ENCODE data around the gene ST3GAL3. TPM values are rescaled to one million over a fixed set of nuclear protein-coding genes. Genes with fewer than 3 reads are reported as not detected.
A peak's percentile ranks its signal among the peaks of the same experiment; 100 is the strongest.

ST3GAL3 gene
- total RNA-seq, 1 donor from 2014 or later: 9.9 TPM

DNA sequence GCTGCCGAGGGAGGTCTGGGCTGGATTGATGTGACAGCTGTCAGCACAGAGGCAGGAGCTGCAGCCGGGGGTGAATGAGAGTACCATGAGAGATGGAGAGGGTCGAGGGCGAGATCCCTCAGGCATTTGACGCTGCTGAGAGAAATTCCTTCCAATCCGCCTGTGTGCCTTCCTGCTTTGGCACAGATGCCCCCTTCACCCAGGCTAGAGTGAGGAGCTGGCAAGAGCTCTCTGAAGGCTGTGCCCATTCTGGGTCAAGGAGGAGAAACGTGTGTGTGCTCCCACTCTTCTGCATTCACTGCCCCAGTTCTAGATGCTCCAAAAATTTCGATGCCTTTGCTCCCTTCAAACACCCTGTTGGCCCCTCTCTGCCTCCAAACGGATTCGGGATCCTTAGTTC is 231.0 kb downstream of the ST3GAL3 start:
- no peak for DNase-seq (ENCODE audit: low read depth in 2 of 2)

DNA sequence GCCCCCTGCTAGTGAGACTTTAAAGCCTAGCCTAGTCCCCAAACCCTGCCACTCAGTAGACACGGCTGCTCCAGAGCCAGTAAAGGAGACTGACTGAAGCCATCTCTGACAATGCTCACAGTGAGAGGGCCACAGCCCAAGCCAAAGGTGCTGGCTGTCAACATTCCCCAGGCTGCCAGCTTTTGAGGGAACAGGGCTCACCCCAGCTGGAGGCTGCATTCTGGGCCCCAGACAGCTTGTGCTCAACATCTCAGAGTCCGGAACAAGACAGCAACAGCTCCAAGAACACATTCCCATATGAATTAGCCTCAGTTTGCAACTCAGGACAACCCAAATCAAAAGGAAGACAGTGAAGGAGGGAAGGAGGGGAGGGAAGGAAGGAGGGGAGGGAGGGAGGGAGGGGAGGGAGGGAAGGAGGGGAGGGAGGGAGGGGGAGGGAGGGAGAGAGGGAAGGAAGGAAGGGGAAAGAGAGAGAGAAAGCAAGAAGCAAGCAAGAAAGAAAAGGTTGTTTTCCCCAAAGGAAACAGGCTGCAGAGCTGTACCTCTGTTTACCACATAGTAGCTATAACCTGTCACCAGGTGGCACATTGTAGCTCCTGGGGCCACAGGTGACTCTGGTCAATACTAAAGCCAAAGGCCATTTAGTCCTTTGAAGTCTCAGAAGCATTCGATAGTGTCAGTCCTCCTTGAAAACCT is 231.7 kb downstream of the ST3GAL3 start:
- no peak for DNase-seq (ENCODE audit: low read depth in 2 of 2)

DNA sequence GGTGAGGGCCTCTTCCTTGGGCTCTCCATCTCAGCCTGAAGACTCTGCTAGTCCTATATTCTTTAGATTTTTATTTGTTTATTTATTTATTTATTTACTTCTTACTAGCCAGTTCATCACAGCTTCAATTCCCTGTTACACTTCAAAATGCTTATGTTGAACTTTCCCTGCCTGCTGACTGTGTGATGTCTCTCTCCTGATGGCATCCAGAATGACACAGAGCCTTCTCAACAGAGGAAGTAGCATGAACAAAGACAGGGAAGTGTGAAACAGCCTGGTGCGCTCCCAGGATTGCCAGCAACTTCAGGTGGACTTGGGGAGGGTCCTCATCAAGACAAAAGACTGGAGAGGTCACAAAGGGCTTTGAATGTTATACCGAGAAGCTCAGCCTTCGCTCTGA is 235.1 kb downstream of the ST3GAL3 start:
- no peak for DNase-seq (ENCODE audit: low read depth in 2 of 2)

DNA sequence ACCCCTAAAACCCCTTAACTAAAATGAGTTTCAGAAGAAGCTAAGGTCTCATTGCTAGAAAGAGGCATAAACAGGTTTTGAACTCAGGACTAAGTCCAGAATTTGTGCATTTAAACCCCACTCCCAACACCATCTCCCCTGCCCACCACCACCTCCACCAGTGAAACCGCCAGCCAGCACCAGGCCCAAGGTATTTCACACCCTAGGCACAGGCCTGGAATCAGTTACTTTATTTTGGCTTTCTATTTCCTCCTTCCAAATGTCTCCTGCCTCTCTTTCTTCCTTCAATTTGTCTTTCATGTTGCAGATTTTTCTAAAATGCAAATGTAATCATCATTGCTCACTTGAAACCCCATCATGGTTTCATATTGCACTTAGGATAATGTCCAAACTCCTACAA is 237.5 kb downstream of the ST3GAL3 start:
- no peak for DNase-seq (ENCODE audit: low read depth in 2 of 2)

DNA sequence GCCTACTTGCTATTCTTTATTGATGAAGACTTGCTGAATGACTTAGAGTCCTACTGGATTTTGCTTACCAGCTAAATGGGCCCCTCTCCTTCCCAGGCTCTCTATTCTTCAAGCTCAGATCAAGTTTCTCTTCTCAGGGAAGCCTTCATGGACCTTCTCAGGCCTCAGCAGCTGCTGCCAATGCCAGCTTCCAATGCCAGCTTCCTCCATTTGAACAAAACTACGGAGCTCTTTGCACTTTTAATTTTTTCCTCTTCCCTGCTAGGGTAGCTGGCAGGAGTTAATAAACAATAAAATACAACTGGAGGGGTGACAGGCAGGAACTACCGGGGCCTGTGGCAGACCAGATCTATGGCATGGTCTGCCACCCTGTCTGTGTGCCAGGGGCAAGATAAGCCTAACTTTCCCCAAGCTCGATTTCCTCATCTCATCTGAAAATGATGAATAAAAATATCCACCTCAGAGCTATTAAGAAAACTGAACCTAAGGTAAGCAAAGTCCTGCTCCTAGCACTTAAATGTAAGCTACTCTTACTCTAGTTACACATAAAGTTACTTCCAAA is 238.4 kb downstream of the ST3GAL3 start:
- DNase-seq (ENCODE audit: low read depth in 2 of 2): no peak

DNA sequence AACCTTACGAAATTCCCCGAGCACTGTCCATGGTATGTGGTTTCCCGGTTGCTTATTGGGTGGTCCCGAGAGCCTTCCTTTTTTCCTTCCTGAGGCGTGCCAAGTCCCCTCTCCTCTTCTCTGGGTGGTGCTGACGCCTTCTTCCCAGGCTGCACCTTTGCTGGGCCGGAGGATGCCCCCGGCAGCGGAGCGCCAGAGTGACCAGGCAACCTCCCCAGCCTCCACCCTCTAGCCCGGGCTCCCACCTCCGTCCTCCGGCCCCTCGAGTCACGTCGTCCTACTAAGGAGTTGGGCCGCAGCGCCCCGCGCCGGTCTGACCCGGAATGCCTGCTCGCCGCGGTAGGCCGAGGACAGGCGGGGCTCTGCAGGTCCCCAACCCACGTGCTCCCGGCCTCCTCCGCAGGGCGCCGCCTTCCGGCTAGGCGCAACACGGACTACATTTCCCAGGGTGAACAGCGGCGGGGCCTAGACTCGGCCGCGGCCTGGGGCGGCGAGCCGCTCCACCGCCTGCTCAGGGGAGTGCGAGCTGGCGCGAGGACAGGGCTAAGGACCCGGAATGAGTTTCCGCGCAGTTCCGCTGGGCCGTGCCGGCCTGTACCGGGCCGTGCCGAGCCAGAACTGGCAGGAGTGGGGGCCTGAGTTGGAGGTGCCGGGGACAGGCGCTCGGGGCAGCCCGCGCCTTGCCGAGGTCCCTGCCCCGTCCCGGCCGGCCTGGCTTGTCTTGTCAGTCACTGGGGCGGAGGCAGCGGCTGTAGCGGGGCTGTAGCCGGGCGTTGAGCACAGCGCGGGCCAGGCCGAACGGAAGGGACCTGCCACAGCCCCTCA is 239.1 kb downstream of the ST3GAL3 start, which contains the start of gene IPO13:
TSS of gene IPO13 (plus strand) at position 715 of the 825 bp plus-strand sequence. CDS start 651 bp downstream, outside the sequence.
- peak; percentile 95 to 96 for DNase-seq (ENCODE audit: low read depth in 2 of 2)

DNA sequence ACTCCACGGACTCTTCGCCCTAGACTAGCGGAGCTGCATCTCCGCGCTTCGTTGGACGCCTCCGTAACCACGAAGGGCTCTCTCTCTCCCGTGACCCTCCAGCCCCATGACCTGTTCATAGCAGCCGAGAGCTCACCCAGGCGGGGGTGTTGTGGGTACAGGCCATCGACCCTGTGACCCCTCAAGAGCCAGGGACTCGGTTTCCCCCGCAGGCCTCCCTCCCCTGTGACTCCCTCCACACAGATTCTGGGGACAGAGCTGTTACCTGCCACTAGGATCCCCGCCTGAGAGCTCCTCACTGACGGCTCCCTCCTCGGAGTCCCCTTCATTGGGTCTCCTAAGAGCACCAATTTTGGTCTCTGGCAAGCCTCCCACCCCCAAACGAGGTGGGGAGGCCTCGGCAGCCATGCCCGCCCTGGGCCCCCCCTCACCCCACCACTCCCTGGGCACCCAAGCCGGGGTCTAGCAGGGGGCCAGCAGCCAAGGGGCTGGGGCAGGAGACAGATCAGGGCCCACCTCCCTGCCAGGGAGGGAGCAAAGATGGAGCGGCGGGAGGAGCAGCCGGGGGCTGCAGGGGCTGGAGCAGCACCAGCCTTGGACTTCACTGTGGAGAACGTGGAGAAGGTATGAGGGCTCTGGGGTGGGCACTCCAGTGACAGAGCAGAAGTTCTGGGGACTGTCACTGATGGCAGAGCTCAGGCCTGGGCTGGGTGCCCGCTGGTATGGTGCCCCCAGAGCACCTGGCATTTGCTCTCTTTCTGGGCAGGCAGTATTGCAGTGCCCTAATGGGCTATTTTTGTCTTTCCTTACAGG is 239.9 kb downstream of the ST3GAL3 start:
- DNase-seq (ENCODE audit: low read depth in 2 of 2): no peak

DNA sequence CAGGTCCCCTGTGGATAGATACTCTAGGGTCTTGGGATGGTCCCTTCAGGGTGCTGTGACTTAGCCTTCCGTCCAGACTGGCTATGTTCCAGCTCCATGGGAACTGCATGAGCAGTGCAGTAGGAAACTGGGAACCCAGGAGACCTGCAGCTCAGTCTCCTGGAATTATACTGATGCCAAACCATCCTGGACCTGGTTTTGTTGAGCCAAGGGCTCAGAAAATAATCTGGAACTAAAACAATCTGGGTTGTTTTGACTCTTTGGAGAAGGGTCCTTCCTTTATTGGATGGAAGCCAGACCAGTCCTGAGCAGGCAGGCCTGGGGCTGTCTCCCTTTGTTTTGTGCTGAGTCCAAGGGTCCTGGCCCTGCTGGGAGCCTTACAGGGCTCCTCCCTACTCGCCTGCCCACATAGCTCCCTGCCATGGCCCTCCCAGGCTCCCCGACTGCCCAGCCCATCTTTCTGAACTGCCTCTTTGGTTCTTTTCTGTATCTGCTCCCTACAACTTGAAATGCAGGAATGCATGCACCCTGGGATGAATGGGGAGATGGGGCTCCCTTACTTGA is 240.6 kb downstream of the ST3GAL3 start:
- no peak for DNase-seq (ENCODE audit: low read depth in 2 of 2)

DNA sequence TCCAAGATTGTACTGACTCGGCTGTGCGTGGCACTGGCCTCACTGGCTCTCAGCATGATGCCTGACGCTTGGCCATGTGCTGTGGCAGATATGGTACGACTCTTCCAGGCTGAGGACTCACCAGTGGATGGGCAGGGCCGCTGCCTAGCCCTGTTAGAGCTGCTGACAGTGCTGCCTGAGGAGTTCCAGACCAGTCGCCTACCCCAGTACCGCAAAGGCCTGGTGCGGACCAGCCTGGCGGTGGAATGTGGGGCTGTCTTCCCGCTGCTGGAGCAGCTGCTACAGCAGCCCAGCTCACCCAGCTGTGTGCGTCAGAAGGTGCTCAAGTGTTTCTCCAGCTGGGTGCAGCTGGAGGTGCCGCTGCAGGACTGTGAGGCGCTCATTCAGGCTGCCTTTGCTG is 242.3 kb downstream of the ST3GAL3 start:
- DNase-seq (ENCODE audit: low read depth in 2 of 2): no peak

DNA sequence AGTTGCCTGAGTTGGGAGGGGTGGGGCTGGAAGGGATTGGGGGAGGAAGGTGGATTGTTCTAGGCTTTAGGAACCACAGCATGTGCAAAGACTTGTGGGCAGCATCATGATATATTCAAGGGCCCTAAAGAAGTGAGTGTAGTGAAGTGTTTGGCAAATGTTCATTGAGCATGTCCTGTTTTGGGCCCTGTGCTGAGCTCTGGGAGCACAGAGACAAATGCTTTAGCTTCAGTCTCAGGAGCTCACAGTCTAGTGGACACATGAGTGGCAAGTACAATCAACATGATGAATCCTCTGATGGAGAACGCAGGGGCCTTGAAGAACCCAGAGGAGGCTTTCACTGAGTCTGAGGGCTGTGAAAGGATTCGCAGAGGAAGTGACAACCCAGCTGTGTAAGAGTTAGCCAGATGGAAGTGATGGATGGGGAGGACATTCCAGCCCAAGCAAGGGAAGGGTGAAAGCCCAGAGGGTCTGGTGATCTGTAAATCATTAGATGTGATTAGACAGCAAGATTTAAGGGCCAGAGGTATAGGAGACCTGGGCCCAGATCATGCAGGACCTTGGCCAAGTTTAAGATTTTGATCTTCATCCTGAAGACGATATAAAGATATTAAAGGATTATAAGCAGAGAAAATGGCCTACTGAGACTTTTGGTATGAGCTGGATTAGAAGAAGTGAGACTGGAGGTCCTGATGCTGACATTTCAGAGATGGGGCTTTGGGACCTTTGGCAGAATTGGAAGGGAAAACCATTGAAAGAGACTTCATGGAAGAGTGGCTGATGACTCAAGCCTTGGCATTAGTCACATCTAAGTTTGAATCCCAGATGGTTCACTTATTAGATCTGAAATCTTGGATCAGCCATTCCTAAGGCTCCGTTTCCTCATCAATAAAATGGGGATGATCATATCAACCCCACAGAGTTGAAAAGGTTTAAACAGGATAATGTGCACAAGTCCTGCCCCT is 244.0 kb downstream of the ST3GAL3 start:
- no peak for DNase-seq (ENCODE audit: low read depth in 2 of 2)

DNA sequence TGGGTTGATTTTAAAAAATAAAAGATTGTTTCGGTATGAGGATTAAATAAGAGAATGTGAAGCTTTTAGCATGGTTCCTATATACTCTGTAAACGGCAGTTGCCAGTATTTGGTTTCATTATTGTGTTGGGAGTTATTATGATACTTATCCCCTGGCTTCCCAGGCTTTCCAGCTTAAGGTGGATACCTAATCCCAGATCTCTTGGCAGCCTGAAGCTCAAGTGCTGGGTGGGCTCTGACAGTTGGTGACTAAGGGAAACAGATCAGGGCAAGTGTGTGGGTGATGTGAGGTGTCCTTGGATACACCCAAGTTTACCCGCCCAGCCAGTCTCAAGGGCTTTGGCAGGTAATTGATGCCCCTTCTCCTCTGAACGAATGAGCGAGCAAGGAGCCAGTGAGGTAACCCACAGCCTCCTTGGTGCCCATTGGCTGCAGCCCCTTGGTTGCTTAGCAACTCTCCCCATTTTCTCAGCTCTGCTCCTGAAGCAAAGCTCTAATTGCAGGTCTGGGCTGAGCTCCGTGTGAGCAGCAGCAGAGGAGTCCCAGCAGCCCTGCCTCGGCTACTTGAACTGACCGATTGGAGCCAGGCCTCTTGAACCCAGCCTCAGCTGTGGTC is 245.5 kb downstream of the ST3GAL3 start:
- no peak for DNase-seq (ENCODE audit: low read depth in 2 of 2)

DNA sequence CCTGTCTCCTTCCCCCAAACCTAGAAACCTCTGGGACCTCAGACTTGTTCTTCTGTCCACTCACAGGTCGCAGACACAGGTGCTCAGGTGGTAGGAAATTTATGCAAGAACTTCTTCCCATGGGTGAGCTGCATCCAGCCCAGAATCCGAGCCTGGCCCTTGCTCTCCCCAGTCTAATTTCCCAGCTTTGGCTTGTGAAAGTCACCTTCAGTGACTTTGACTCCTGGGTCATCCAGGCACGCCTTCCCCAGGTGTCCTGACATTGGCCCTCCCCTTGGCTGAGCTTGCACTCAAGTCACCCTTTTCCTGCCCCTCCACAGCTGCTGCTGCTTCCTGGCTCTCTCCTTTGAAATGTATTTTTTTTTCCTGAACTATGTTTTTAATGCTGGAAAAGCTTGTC is 246.0 kb downstream of the ST3GAL3 start:
- DNase-seq (ENCODE audit: low read depth in 2 of 2): no peak

DNA sequence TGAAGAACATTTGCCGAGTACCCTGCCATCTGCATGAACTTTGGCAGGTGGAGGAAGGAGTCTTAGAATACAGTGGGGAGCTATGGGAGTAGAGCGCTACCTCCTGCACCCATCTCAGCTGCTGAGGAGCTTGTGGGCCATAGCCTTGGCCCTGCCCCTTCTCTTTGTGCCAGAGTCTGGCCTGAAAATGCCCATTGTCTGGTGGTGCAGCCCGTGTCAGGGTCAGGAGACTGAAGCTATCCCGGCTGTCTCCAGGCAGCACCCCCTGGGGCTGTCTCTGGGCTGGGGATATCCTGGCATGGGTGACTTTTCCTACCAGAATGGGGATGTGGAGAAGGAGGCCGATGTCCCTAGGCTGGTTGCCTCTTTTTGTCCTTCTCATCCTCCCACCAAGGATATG is 246.7 kb downstream of the ST3GAL3 start:
- no peak for DNase-seq (ENCODE audit: low read depth in 2 of 2)

DNA sequence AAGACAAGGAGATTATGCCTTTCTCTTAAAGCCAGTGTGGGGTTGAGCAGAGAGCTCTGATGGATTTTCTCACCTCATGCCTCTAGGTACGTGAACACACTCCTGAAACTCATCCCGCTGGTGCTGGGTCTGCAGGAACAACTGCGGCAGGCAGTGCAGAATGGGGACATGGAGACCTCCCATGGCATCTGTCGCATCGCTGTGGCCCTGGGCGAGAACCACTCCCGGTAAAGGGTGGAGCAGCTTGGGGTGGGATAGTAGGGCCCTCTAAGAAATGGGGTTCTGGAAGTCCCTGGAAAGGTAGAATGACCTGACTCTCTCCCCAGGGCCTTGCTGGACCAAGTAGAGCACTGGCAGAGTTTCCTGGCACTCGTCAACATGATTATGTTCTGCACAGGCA is 248.9 kb downstream of the ST3GAL3 start:
- no peak for DNase-seq (ENCODE audit: low read depth in 2 of 2)

DNA sequence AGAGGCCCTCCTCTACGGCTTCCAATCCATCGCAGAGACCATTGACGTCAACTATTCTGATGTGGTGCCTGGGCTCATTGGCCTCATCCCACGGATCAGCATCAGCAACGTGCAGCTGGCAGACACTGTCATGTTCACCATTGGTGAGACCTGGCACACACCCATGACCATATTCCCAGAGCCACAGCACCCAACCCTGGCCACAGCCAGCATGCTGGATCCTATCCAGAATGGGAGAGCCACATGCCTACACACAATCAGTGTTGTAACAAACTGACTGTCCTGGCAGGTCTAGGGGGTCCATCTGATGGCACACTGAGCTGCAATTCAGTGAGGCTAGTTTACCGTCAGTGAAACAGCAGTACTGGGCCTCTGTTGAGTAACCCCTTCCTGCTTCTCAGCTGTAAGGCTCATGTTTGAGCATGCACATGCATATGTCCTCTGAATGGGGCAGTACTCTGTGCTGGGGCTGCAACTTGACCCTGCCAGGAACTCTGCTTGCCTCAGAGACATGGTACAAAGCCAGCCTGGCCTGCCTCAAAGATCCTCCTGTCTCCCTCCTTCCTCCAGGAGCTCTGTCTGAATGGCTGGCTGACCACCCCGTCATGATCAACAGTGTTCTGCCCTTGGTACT is 250.2 kb downstream of the ST3GAL3 start:
- DNase-seq (ENCODE audit: low read depth in 2 of 2): no peak

DNA sequence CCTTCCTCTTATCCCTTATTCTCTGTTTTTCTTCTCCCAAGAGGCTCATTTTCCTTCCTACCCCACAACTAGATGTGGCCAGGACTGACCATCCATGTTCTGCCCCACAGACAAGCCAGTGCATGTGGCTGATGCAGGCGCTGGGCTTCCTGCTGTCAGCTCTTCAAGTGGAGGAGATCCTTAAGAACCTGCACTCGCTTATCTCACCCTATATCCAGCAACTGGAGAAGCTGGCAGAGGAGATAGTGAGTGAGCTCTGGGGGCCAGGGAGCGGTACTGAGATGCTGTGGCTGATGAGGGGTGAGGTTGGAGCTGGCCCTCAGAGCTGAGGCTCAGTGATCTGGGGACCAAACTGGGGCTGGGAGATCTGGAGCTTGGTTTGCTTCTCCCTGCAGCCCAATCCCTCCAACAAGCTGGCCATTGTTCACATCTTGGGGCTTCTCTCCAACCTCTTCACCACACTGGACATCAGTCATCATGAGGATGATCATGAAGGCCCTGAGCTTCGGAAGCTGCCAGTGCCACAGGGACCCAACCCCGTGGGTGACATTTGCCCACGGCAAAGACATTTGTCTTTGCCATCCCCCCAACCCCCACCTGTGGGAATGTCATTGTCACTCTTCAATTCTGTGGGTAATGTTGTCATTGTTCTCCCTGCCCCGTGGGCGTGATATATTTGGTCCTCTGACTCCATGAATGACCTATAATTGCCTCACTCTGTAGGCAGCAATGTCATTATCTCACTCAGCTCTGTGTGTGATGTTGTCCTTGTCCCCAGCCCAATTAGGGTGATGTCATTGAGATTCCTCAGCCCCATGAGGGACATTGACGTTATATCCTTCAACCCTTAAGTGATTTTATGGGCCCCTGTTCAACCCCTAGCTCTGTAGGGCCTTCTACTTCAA is 251.3 kb downstream of the ST3GAL3 start:
- DNase-seq (ENCODE audit: low read depth in 2 of 2): no peak

DNA sequence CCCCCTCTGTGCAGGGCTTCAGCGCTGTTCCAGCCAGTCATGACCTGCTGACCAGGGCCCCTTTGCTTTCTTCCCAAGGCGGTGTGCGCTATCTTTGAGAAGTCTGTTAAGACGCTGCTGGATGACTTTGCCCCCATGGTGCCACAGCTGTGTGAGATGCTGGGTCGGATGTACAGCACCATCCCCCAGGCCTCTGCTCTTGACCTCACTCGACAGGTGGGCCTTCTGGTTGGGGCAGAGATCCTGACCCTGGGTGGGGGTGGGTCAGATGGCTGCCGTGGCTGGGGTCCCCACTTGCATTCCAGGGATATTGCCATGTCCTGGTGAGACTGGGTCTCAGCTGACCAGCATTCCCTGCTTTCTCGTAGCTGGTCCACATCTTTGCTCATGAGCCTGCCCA is 253.5 kb downstream of the ST3GAL3 start:
- DNase-seq (ENCODE audit: low read depth in 2 of 2): no peak

DNA sequence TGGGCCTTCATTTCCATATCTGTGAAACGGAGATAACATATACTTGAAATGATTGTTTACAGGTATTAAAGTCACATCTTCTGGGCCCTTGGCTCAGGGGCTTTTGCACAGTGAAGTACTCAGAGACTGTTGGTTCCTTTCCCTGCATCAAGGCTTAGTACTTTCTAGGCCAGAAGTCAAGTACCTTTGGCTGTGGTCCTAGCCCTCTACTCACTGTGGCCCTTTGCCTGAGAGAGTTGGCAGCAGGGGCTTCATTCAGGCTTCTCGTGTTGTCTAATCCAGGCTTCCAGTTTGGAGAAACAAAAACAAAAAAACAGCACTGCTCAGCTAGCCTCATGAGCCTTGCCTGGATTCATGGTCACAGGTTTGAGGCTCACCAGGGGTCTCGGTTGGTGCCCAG is 254.4 kb downstream of the ST3GAL3 start:
- DNase-seq (ENCODE audit: low read depth in 2 of 2): no peak
